ENCODE data around the gene NEUROD1.

NEUROD1 gene

DNA sequence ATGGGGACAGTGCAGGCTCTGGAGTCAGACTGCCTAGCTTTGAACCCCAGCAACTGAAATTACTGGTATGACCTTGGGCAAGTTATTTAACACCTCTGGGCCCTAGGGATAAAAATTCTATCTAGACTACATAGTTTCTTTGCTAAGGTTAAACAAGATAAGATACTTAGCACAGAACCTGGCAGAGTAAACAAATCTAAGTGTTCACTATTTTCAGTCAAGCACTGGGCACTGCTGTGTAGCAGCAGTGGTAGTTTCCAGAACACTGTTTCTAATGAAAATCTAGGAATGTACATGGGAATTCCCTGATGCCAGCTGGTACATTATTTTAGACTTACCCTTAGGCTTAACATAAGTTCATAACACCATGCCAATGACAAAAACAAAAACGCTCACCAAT is 40.6 kb downstream of the NEUROD1 start:
- Mint-ChIP-seq H3K4me3 (no peak overlapping the region), H3K27ac (no peak overlapping the region), H3K36me3 (ENCODE audit: low read depth) (no peaks in the 10 kb centered on the region), H3K4me1 (ENCODE audit: low read depth) (no peaks in the 10 kb centered on the region), H3K27me3 (ENCODE audit: low read depth) (peaks cover 23% of the 10 kb centered on the region), H3K9me3 (no peaks in the 10 kb centered on the region)

GRCh38 chr2:181632733-181633401 is 47.5 kb downstream of the NEUROD1 start:
- H3K4me1 Mint-ChIP-seq (ENCODE audit: low read depth): no peaks in the 10 kb centered on the region
- H3K27ac Mint-ChIP-seq: no peak overlapping the region
- H3K9me3 Mint-ChIP-seq: no peaks in the 10 kb centered on the region
- no peak overlapping the region for H3K4me3 Mint-ChIP-seq
- peaks cover 40% of the 10 kb centered on the region for H3K27me3 Mint-ChIP-seq (ENCODE audit: low read depth)
- H3K36me3 Mint-ChIP-seq (ENCODE audit: low read depth): no peaks in the 10 kb centered on the region

- peaks cover 55% of the 10 kb centered on the region for H3K27me3 Mint-ChIP-seq (ENCODE audit: low read depth)
- no peaks in the 10 kb centered on the region for H3K9me3 Mint-ChIP-seq
- no peak overlapping the region for H3K27ac Mint-ChIP-seq
- no peak overlapping the region for H3K4me3 Mint-ChIP-seq
- no peaks in the 10 kb centered on the region for H3K4me1 Mint-ChIP-seq (ENCODE audit: low read depth)
- no peaks in the 10 kb centered on the region for H3K36me3 Mint-ChIP-seq (ENCODE audit: low read depth)
These were observed 51.4 kb downstream of the NEUROD1 start for GRCh38 chr2:181628590-181629585.

DNA sequence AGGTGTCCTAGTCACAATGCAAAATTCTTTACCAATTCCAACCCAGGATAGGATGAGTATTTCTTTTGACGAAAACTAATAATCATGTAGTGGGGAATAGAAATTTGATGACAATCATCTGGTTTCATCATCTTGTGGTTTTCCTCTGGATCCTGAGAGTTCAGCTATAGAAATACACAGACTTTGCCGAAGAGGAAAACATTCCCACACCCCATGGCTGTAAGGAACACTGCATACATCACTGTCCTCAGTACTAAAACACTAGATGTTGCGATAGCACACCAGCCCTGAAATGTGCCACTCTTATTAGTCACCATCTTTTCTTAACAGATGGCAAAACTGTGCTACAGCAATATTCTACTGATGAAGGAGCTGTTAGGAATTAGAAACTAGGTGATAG is 52.8 kb downstream of the NEUROD1 start:
- Mint-ChIP-seq H3K9me3 (no peaks in the 10 kb centered on the region), H3K27me3 (ENCODE audit: low read depth) (peaks cover 57% of the 10 kb centered on the region), H3K36me3 (ENCODE audit: low read depth) (no peaks in the 10 kb centered on the region), H3K4me3 (no peak overlapping the region), H3K4me1 (ENCODE audit: low read depth) (no peaks in the 10 kb centered on the region), H3K27ac (no peak overlapping the region)

DNA sequence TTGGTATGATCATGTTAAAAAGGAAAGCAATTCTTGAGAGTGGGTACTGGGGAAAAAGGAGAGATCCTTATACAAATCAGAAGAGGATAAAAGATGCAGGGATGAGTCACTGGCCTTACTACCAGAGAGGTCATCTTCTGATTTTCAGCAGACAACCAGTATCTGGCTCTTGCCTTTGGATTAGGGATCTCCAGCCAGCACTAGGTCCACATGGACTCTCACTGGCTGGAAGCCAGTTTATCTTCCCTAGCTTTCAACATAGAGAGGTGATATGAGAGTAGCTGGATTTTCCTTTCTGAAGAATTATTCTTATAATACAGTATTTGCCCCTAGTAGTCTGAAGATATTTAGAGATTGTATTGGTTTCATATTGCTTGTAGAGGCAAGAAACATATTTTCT is 53.6 kb downstream of the NEUROD1 start:
- H3K27ac Mint-ChIP-seq: no peak overlapping the region
- H3K36me3 Mint-ChIP-seq (ENCODE audit: low read depth): no peaks in the 10 kb centered on the region
- peaks cover 57% of the 10 kb centered on the region for H3K27me3 Mint-ChIP-seq (ENCODE audit: low read depth)
- H3K4me1 Mint-ChIP-seq (ENCODE audit: low read depth): no peaks in the 10 kb centered on the region
- H3K9me3 Mint-ChIP-seq: no peaks in the 10 kb centered on the region
- H3K4me3 Mint-ChIP-seq: no peak overlapping the region

Measured in T-helper 1 cell treated with Interleukin-12 subunit alpha and Interleukin-12 subunit beta and Interleukin-4 antibody, amounts not matched to agents 30 μg/mL and 1 μg/mL, for 36 hours (primary cell).